SK-N-SH (cell line): ENCODE results near the gene GGA3.
"Not testable (repeated sequence)": the region's sequence is repeated elsewhere in the genome, so short reads cannot be mapped to it uniquely, and the experiment has no call there.

Experiments used
- CTCF ChIP-seq: fragments of 200-600 bp; sonication (generic); IDR thresholded peaks from 2 replicates; pipeline ENCODE4 v1.6.1; 2017; ENCODE audit warnings: antibody characterized with exemption, mild to moderate bottlenecking, moderate library complexity
- EZH2phosphoT487 ChIP-seq: fragments of 200-600 bp; sonication (generic); IDR thresholded peaks from 2 replicates; pipeline ENCODE4 v1.6.1; 2017; ENCODE audit warnings: low read depth, mixed run types, mild to moderate bottlenecking, antibody characterized with exemption, moderate library complexity, borderline replicate concordance
- POLR2AphosphoS5 ChIP-seq: IDR thresholded peaks from 2 replicates; pipeline ENCODE4 v1.6.1; 2012; ENCODE audit warnings: low read depth, low read length
- RAD21 ChIP-seq: IDR thresholded peaks from 2 replicates; pipeline ENCODE4 v1.6.1; 2012; ENCODE audit warnings: mild to moderate bottlenecking, low read length
- REST ChIP-seq: IDR thresholded peaks from 2 replicates; pipeline ENCODE4 v1.6.1; 2012; ENCODE audit warnings: mild to moderate bottlenecking, low read depth, low read length, moderate library complexity

- TF ChIP-seq REST, CTCF, RAD21, EZH2phosphoT487, POLR2AphosphoS5: not testable (repeated sequence)
These were observed 4.2 kb downstream of the GGA3 start for GRCh38 chr17:75257228-75257627.
